Measurements from ENCODE around the gene PCSK6.

PCSK6 gene

DNA sequence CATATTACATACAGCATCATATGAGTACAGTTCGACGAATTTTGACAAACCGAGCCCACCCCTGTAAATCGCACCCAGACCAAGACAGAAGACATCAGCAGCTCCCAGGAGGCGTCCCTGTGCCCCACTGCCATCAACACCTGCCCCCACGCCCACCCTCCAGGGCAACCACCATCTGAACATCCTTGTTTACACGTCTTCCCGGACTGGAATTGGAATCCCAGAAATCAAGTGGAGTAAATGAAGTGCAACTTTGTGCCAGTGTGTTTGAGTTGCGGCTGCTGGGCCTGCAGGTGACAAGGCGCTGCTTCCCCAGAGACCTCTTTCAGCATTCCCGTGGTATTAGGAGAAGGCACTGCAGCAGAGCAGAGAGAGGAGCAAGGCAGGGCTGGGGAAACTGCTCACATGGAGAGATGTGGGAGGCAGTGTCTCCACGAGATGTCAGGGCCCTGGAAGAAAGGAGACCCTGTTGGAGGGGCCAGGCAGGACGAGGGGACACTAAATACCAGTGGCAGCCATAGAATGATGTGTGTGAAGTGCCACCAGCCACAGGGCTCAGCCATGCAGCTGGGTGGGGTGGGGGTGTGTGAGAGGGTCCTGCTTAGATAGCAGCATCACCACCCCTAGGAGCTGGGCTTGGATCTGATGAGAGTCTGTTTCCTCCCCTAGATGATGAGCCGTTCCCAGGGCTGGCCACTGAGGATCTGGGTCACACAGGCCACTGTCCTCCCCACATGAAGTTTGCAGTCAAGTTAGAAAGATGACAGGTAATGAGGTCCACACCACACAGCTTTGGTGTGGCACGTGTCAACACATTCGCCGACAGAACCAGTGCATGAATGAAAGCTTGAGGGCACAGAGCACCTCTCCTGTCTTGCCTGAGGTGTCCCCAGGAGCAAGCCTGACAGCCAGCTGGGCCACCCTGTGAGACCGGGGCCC lies 33.4 kb upstream of the PCSK6 start:
- DNase-seq: no peak

DNA sequence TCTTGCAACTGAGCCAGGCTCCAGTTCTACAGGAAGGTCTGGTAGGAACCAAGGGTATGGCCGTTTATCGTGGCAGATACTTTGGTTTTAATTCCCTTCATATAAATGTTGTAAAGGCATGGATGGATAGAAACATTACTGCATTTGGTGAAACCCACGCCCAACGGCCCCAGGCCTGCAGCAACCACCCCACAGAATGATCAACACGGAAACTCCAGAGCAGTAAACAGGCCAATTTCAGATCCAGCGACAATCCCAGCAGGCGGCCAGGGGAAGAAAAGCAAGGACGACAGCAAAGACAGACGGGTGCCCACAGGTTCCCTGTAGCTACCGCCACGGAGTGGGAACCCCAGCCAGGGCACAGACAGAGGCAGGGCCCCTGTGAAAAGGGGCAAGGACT lies 32.6 kb upstream of the PCSK6 start:
- no peak for DNase-seq

DNA sequence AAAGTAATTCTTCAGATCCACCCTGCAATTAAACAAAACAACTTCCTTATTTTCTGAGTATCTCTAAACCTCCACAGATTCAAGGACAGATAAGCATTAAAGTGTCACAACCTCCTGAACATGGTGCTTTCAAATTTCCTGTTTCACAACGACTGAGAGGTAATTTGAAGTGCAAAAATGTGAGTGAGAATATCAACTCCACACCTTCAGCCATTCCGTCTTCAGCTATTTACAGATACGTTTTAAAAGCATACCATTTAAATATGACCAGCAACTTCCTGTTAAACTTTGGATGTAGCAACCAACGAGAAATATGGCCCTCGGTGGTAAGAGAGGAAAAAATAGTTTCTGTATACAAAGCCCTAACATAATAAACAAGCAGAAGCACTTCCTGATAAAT lies 32.1 kb upstream of the PCSK6 start:
- no peak for DNase-seq

DNA sequence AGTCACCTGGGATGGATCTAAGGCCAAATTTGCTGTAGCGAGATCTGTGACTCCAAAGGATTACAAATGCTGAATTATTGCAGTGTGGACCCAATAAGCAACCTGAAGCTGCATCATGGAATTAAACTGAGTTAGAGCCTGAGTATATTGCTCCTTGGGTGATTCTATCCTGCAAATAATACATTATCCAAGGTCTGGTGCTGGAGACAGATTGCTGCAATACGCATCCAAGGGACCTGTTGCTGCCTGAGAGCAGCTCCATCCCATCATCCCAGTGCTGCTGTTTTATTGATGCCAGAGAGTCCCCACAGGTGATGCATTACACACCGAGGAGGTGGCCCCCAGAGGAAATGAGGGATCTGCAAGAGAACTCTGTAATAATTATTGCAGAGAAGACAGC lies 31.6 kb upstream of the PCSK6 start:
- no peak for DNase-seq

DNA sequence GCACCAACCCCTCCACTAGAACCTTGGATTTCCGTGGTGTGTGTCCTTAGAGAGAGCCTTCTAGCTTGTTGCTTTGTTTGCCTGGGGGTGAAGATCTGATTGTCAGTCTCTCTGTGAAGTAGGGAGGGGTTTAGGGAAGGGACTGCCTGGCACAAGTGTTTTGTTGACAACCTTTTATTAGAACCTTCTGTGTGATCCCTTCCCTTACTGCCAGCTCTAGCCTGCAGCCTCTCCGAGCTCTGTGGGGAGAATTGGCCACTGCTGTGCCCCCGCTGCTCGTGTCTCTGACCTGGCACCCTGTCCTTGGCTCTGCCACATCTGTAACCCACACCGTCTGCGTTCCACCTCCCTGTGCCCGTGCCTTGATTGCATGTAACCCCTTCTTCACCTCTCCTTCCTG lies 30.9 kb upstream of the PCSK6 start:
- DNase-seq: no peak

DNA sequence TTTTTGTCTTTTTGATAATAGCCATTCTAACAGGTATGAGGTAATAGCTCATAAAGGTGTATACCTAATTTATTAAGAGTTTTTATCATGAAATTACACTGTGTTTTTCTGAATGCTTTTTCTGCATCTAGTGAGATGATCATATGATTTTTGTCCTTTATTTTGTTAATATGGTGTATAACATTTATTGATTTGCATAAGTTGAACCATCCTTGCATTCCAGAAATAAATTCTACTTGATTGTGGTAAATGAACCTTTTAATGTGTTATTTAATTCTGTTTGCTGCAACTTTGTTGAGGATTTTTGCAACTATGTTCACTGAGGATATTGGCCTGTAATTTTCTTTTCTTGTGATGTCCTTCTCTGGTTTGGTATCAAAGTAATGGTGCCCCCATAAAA lies 28.0 kb upstream of the PCSK6 start:
- DNase-seq: no peak

DNA sequence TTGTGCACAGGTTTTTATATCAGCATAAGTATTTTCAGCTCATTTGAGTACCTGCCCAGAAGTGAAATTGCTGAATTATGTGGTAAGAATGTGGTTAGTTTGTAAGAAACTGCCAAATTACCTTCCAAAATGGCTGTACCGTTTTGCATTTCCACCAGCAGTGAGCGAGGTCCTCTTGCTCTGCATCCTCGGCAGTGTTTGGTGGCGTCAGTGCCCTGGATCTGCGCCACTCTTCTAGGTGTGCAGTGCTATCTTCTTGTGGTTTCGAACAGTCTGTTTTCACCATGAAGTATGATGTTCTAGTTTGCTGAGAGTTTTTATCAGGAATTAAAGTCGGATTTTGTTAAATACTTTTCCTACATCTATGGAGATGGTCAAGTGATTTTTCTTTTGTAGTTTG lies 24.8 kb upstream of the PCSK6 start:
- no peak for DNase-seq

- DNase-seq: no peak
Measured at GRCh38 chr15:101511717-101512116, 22.2 kb upstream of the PCSK6 start.

- no peak for DNase-seq
Measured at GRCh38 chr15:101510212-101511197, 21.0 kb upstream of the PCSK6 start.

DNA sequence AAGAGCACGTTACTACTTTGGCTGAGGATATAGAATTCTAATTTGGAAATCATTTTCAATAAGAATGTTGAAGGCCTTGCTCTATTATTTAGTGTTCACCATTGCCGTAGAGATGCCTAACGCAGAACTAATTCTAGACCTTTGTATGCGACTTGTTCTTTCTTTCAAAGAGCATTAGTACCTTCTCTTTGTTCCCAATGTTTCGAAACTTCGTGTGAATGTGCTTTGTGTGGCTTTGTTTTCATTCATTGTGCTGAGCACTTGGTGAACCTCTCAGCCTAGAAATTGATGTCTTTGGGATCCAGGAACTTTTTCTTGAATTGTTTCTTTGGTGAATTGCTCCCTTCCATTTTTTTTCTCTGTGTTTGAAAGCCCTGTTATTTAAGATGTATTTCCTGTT lies 19.8 kb upstream of the PCSK6 start:
- DNase-seq: no peak

GRCh38 chr15:101506491-101506890 lies 17.0 kb upstream of the PCSK6 start:
- no peak for DNase-seq

- no peak for DNase-seq
Measured at GRCh38 chr15:101505610-101506337, 16.3 kb upstream of the PCSK6 start.

DNA sequence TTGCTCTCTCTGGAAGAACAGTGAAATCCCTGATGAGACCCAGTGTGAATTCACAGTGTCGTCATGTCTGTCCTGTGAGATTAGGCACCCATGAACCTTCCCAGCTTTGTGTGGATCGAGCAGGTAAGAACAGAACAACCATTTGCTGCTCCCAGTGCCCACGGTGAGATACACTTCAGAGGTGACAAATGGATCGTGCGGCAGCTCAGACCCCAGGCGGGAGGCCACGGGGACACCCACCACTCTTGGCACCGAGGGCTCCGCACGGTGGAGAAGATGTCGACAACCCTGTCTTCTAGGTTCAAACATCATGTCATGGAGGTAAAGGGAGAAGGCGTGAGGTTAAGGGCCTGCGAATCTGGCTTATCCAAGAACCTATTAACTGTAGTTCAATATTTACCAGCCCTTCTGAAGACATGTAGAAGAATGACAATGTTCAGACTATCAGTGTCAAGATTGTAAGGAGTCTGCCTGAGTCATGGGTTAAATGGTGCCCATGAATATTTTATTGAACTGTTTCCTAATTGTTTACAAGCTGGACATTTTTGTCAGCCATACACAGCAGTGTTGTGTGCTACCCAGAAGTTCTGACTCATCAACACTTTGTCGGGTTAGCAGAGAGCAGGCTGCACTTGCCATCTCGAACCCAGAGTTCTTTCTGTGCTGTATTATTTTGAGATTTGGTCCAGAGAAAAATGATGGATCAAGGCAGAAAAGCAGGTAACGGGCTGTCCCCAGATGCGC lies 15.5 kb upstream of the PCSK6 start:
- peak; percentile 19 for DNase-seq

DNA sequence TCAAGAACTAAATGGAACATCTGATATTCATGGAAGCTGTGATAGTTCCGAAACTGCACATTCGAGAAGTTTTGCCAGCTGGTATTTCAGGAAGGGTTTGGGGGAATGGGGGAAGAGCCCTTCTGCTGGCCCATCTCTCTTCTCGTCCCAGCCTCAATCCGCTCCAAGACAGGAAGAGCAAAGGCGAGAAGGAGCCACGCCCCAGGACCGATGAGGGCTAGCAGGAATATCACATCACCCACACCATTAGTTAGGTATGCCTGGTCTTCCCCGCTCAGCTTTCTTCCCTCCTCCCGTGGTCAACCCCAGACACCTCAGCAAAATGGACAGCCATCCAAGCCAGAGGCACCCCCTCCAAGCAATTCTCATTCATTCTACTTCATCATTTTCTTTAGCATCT lies 14.9 kb upstream of the PCSK6 start:
- no peak for DNase-seq

GRCh38 chr15:101503296-101503599 lies 13.7 kb upstream of the PCSK6 start:
- no peak for DNase-seq

DNA sequence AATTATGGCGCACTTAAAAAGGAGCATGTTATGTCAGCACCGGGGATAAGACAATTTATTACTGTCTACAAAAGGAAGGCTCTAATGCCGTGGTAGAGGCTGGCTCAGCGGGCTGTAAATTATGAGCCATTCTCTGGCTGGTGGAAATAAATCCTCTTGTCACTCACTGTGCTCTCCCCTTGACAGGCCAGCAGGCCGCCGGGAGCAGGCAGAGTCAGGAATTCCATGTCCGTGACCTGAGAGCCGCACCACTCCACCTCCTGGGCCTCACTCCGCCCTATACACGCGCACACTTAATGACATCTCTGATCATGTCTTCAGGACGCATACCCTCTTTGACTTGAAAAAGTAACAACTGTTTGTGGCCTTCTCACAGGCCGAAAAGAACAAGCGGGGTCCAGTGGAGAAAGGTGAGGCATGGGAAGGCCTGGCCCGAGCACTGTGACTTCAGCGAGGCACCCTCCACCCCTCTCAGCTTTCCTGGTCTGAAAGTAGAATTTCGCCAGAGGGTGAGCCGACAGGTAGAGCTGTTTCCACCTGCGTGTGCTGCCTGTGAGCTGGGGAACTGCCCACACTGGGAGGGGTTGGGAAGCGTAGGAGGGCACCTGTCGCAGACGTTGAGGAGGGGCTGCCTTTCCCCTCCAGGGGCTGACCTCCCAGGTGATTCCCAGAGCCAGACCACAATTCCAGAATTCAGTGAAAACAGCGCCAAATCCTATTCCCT lies 13.2 kb upstream of the PCSK6 start:
- DNase-seq: no peak

- peak; percentile 30 for DNase-seq
Measured at GRCh38 chr15:101501703-101502373, 12.3 kb upstream of the PCSK6 start.

GRCh38 chr15:101500865-101501551 lies 11.5 kb upstream of the PCSK6 start:
- no peak for DNase-seq

DNA sequence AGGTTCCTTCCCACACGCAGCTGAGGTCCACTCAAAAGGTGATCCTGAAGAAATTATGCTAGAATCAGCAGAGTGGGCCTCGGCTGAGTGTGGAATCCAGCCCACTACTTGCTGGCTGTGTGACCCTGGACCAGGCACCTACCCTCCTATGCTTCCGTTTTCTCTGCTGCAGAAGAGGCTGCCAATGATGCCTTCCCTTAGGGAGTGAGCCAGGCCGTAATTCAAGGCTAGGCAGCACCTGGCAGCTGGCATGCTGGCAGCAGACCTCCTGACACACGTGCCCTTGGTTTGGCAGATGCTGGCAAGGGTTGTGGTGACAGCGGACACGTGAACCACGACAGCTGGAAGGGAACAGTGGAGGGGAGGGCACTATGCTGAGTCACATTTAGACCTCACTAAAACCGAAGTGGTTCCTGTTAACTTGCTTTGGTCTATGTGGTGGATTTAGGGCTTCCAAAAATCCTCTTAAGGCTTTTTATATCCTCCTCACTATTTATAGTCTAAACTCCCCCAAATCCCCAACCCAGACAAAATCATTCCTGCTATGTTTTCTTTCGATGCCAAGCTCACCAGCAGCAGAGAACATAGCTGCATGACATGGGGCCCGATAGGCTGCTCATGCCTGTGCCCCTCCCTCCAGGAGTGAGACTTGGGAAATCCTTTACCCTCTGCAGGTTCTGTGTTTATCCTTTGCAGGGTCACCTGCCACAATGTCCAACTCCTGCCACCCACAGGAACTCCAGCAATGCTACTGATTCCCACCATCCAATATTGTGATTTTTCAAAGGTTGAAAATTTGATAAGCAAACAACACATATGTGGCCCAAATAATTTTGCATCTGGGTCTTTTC lies 10.6 kb upstream of the PCSK6 start:
- no peak for DNase-seq

All from fibroblast of skin of right quadriceps (primary cell).